BE2C (cell line): ENCODE data around the gene ELP1.

Experiments used
- DNase-seq: peaks from one replicate; pipeline ENCODE4 v3.0.0-alpha.2; 2020
- H3K27me3 ChIP-seq: fragments of 250-450 bp; sonication (Bioruptor Pico); 2 replicates; pipeline ENCODE4 v1.5.1; 2020; ENCODE audit warnings: mild to moderate bottlenecking
- H3K36me3 ChIP-seq: fragments of 250-450 bp; sonication (Bioruptor Pico); 2 replicates; pipeline ENCODE4 v1.5.1; 2020; ENCODE audit warnings: mild to moderate bottlenecking
- H3K4me1 ChIP-seq: fragments of 250-450 bp; sonication (Bioruptor Pico); 2 replicates; pipeline ENCODE4 v1.5.1; 2020
- H3K4me3 ChIP-seq: 2 replicates; pipeline ENCODE4 v1.5.1; 2011; ENCODE audit warnings: low read depth, low read length
- H3K9me3 ChIP-seq: fragments of 250-450 bp; sonication (Bioruptor Pico); 2 replicates; pipeline ENCODE4 v1.5.1; 2020
- TF ChIP-seq, protein P1 (sequence below): IDR thresholded peaks from 2 replicates; pipeline ENCODE4 v1.5.1; 2012; ENCODE audit warnings: mild to moderate bottlenecking, low read depth, low read length

Gene ELP1

GRCh38 chr9:108837530-108837929 lies 96.4 kb downstream of the ELP1 start:
- Histone ChIP-seq H3K4me1 (no peaks in the 10 kb centered on the region), H3K4me3 (no peak overlapping the region), H3K36me3 (no peaks in the 10 kb centered on the region), H3K9me3 (no peaks in the 10 kb centered on the region), H3K27me3 (no peaks in the 10 kb centered on the region)
- no peak for DNase-seq
- TF ChIP-seq, protein P1, sequence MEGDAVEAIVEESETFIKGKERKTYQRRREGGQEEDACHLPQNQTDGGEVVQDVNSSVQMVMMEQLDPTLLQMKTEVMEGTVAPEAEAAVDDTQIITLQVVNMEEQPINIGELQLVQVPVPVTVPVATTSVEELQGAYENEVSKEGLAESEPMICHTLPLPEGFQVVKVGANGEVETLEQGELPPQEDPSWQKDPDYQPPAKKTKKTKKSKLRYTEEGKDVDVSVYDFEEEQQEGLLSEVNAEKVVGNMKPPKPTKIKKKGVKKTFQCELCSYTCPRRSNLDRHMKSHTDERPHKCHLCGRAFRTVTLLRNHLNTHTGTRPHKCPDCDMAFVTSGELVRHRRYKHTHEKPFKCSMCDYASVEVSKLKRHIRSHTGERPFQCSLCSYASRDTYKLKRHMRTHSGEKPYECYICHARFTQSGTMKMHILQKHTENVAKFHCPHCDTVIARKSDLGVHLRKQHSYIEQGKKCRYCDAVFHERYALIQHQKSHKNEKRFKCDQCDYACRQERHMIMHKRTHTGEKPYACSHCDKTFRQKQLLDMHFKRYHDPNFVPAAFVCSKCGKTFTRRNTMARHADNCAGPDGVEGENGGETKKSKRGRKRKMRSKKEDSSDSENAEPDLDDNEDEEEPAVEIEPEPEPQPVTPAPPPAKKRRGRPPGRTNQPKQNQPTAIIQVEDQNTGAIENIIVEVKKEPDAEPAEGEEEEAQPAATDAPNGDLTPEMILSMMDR, result no peak

DNA sequence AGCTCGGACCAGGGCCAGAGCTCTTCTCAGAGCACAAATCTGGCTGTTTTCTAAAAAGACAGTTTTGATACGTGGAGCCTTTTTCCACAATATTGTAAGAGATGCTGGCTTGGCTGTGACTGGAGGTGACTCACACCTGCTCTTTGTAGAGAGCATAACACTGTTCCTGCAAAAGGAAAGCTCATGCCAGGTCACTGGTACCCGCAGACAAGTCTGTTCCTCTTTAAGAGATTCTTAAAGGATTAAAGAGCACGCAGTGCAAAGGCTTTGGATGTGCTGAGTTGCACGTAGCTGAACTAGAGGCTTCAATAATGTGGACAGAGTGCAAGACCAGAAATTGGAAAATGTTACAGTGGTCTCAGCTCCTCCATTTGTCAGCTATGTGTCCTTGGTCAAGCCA lies 97.1 kb downstream of the ELP1 start:
- no peaks in the 10 kb centered on the region for H3K4me1 ChIP-seq
- DNase-seq, result no peak
- no peaks in the 10 kb centered on the region for H3K9me3 ChIP-seq
- H3K36me3 ChIP-seq, result no peaks in the 10 kb centered on the region
- H3K27me3 ChIP-seq, result no peaks in the 10 kb centered on the region
- H3K4me3 ChIP-seq, result no peak overlapping the region
- TF ChIP-seq, protein P1, result no peak

DNA sequence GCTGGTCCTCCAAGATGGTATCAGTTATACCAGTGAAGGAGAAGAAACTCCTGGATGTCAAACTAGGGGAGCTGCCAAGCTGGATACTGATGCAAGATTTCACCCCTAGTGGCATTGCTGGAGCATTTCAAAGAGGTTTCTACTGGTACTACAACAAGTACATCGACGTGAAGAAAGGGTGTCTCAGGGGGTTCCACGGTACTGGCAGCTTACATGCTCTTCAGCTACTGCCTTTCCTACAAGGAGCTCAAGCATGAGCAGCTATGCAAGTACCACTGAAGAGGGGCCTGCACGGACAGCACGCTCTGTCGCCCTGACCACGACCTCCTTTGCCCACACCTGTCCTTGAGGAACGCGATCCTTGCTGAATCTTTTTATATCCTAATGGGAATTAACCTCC lies 97.6 kb downstream of the ELP1 start:
- H3K9me3 ChIP-seq, result no peaks in the 10 kb centered on the region
- TF ChIP-seq, protein P1, result no peak
- no peaks in the 10 kb centered on the region for H3K36me3 ChIP-seq
- DNase-seq, result no peak
- H3K4me1 ChIP-seq, result no peaks in the 10 kb centered on the region
- no peaks in the 10 kb centered on the region for H3K27me3 ChIP-seq
- H3K4me3 ChIP-seq, result no peak overlapping the region

DNA sequence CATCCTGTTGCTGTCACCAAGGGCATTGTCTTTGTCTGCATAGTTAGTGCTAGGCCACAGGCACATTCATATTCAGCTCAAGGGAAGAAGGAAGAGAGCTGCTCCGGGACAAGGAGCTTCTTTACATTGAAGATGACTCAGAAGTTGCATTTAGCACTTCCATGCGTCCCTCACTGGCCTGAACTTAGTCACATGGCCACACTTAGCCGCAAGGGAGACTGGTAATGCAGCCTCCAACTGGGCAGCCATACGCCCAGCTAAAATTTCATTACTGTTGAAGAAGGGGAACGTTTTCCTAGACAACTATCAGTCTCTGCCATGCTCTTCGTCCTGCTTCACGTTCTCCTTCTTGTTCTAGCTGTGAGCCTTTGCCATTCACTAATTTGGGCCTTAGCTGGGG lies 98.1 kb downstream of the ELP1 start:
- DNase-seq, result no peak
- no peaks in the 10 kb centered on the region for H3K9me3 ChIP-seq
- no peaks in the 10 kb centered on the region for H3K27me3 ChIP-seq
- TF ChIP-seq, protein P1, result no peak
- no peaks in the 10 kb centered on the region for H3K4me1 ChIP-seq
- no peaks in the 10 kb centered on the region for H3K36me3 ChIP-seq
- no peak overlapping the region for H3K4me3 ChIP-seq

DNA sequence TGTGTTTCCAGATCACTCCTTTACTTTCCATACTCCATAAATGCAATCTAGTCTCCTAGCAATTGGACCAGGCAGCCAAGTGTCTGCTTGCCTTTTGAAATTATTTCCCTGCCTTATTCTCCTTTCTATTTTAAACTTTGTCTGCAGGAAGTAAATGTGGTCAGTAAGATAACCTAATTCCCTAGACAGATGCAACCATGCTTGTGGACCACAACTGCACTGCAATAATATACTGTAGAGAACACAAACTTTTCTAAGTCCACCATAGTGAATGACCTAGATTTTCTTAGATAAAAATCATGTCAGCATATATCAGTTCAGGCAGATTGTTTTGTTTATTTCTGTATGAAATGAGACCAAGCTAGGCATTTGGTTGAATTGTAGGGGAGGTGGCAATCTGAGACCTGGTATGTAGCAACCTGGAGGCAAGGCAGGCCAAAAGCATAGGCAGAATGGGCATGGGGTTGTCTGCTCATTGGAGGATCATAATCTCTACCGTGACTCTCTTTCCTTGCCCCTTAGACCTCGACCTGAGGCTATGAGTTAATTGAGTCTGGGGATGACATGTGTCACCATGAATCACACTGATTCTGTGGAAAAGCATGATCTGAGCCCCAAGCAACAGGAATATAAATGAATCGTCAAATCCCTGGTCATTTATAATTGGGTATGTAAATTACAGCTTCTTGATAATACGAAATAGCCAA lies 98.8 kb downstream of the ELP1 start:
- TF ChIP-seq, protein P1, result no peak
- no peak for DNase-seq
- Histone ChIP-seq H3K27me3 (no peaks in the 10 kb centered on the region), H3K4me1 (no peaks in the 10 kb centered on the region), H3K36me3 (no peaks in the 10 kb centered on the region), H3K9me3 (no peaks in the 10 kb centered on the region), H3K4me3 (no peak overlapping the region)

DNA sequence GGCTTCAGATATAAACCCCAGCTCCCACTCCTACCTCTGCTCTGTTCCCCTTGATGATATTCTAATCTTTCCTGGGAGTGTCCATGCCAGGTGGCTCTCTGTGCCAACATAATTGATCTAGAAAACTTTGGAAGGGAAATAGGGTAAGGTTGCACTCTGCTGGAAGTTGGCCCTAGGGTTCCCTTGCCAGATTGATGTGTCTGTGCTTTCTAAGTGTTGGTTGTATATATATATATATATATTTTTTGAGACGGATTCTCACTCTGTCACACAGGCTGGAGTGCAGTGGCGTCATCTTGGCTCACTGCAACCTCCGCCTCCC lies 101.8 kb downstream of the ELP1 start:
- Histone ChIP-seq H3K4me1 (no peaks in the 10 kb centered on the region), H3K4me3 (no peak overlapping the region), H3K36me3 (no peaks in the 10 kb centered on the region), H3K9me3 (no peaks in the 10 kb centered on the region), H3K27me3 (no peaks in the 10 kb centered on the region)
- no peak for DNase-seq
- TF ChIP-seq, protein P1, result no peak
